Nephron (organoid): ENCODE measurements around the gene MACROD2.

Experiments used
- H3K27ac Mint-ChIP-seq, 3 experiments: 2 replicates each; pipeline ENCODE4 v1.8.0; 2020; ENCODE audit warnings: mixed read lengths in 3 of 3, mild to moderate bottlenecking in 2 of 3, moderate library complexity in 1 of 3
- H3K27me3 Mint-ChIP-seq: 2 replicates; pipeline ENCODE4 v1.8.0; 2021; ENCODE audit warnings: low read depth, mild to moderate bottlenecking, moderate library complexity, mixed read lengths
- H3K36me3 Mint-ChIP-seq: 2 replicates; pipeline ENCODE4 v1.8.0; 2020; ENCODE audit warnings: low read depth, mixed read lengths
- H3K4me1 Mint-ChIP-seq: 2 replicates; pipeline ENCODE4 v1.8.0; 2020; ENCODE audit warnings: mixed read lengths
- H3K4me3 Mint-ChIP-seq, 3 experiments: 2 replicates each; pipeline ENCODE4 v1.8.0; 2020; ENCODE audit warnings: mild to moderate bottlenecking in 3 of 3, mixed read lengths in 3 of 3, moderate library complexity in 2 of 3
- H3K9me3 Mint-ChIP-seq: 2 replicates; pipeline ENCODE4 v1.8.0; 2020; ENCODE audit warnings: mixed read lengths
- CTCF ChIP-seq, 3 experiments: fragments of 200-600 bp; sonication (generic); IDR thresholded peaks; one replicate each; pipeline ENCODE4 v1.5.0; 2021; ENCODE audit warnings: antibody characterized with exemption in 3 of 3; ENCODE audit not compliant: unreplicated experiment in 3 of 3

MACROD2 gene

GRCh38 chr20:14948416-14948815 is 953.1 kb downstream of the MACROD2 start:
- H3K27me3 Mint-ChIP-seq: peaks cover 9% of the 10 kb centered on the region
- H3K4me1 Mint-ChIP-seq: peaks cover 23% of the 10 kb centered on the region
- H3K36me3 Mint-ChIP-seq: no peaks in the 10 kb centered on the region
- H3K27ac Mint-ChIP-seq: no peak overlapping the region
- TF ChIP-seq CTCF (IDR thresholded peaks at IDR 0.05; ENCODE audit: unreplicated experiment in 3 of 3): no peak
- H3K4me3 Mint-ChIP-seq: no peak overlapping the region
- no peaks in the 10 kb centered on the region for H3K9me3 Mint-ChIP-seq

- H3K36me3 Mint-ChIP-seq: no peaks in the 10 kb centered on the region
- TF ChIP-seq CTCF (IDR thresholded peaks at IDR 0.05; ENCODE audit: unreplicated experiment in 3 of 3): no peak
- H3K27me3 Mint-ChIP-seq: peaks cover 3% of the 10 kb centered on the region
- H3K9me3 Mint-ChIP-seq: no peaks in the 10 kb centered on the region
- no peak overlapping the region for H3K4me3 Mint-ChIP-seq
- H3K4me1 Mint-ChIP-seq: peaks cover 28% of the 10 kb centered on the region
- peak overlapping the region in 1 of 3 experiments; percentile 59 for H3K27ac Mint-ChIP-seq
These were observed 955.3 kb downstream of the MACROD2 start for GRCh38 chr20:14950633-14951032.

GRCh38 chr20:14951105-14951504 is 955.8 kb downstream of the MACROD2 start:
- Mint-ChIP-seq H3K9me3 (no peaks in the 10 kb centered on the region), H3K4me3 (no peak overlapping the region), H3K27ac (peak overlapping the region; percentile 59 to 69 (median 69)), H3K27me3 (peaks cover 3% of the 10 kb centered on the region), H3K36me3 (no peaks in the 10 kb centered on the region), H3K4me1 (peaks cover 29% of the 10 kb centered on the region)
- TF ChIP-seq CTCF (IDR thresholded peaks at IDR 0.05; ENCODE audit: unreplicated experiment in 3 of 3): no peak

- peak overlapping the region; percentile 59 to 69 (median 69) for H3K27ac Mint-ChIP-seq
- H3K9me3 Mint-ChIP-seq: no peaks in the 10 kb centered on the region
- H3K4me3 Mint-ChIP-seq: no peak overlapping the region
- peaks cover 29% of the 10 kb centered on the region for H3K4me1 Mint-ChIP-seq
- H3K27me3 Mint-ChIP-seq: peaks cover 3% of the 10 kb centered on the region
- no peak for TF ChIP-seq CTCF (IDR thresholded peaks at IDR 0.05; ENCODE audit: unreplicated experiment in 3 of 3)
- no peaks in the 10 kb centered on the region for H3K36me3 Mint-ChIP-seq
These were observed 956.5 kb downstream of the MACROD2 start for GRCh38 chr20:14951707-14952418.

GRCh38 chr20:14953736-14954135 is 958.4 kb downstream of the MACROD2 start:
- Mint-ChIP-seq H3K9me3 (no peaks in the 10 kb centered on the region), H3K4me3 (no peak overlapping the region), H3K4me1 (peaks cover 19% of the 10 kb centered on the region), H3K36me3 (no peaks in the 10 kb centered on the region), H3K27me3 (no peaks in the 10 kb centered on the region), H3K27ac (no peak overlapping the region)
- no peak for TF ChIP-seq CTCF (IDR thresholded peaks at IDR 0.05; ENCODE audit: unreplicated experiment in 3 of 3)

- Mint-ChIP-seq H3K9me3 (no peaks in the 10 kb centered on the region), H3K27ac (peak overlapping the region in 2 of 3 experiments; percentile 18 to 62), H3K27me3 (no peaks in the 10 kb centered on the region), H3K4me1 (peaks cover 19% of the 10 kb centered on the region), H3K36me3 (no peaks in the 10 kb centered on the region), H3K4me3 (no peak overlapping the region)
- no peak for TF ChIP-seq CTCF (IDR thresholded peaks at IDR 0.05; ENCODE audit: unreplicated experiment in 3 of 3)
These were observed 960.1 kb downstream of the MACROD2 start for GRCh38 chr20:14955399-14955798.
